HepG2 (cell line): ENCODE results near the gene CHCHD3.

Experiments
- POLR2AphosphoS5 ChIP-seq: IDR thresholded peaks from 2 replicates; pipeline ENCODE4 v1.6.1; 2012; ENCODE audit warnings: low read depth, low read length
- RAD21 ChIP-seq: fragments of 450-650 bp; formaldehyde crosslinking; IDR thresholded peaks from 2 replicates; pipeline ENCODE4 v1.5.0; 2020; ENCODE audit warnings: mild to moderate bottlenecking
- ZC3H4 ChIP-seq: sonication (generic); formaldehyde crosslinking; IDR thresholded peaks from 2 replicates; pipeline ENCODE4 v1.4.0; 2020; ENCODE audit warnings: missing genetic modification reagents, borderline replicate concordance

DNA sequence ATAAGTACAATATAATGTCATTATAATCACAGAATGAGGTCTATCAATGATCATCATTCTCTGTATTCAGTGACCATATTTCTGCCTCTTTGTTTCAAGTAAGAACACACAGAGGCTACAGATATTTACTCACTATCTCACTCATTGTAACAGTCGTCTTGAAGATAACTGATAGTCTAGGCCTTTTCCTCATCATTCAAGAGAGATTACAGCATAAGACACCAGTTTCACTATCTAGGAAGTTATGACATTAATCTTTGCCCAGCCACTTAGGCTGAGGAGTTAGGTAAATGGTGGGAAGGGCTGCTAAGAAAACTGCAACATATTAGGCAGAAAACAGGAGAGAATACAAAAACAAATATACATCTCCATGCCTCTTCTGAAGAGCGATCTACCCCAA lies 125.3 kb downstream of the CHCHD3 start:
- TF ChIP-seq ZC3H4 (CRISPR knock-in tag) (no peak), RAD21 (CRISPR knock-in tag) (no peak), POLR2AphosphoS5 (no peak)
